ENCODE data around the gene CASP5. TPM values are rescaled to one million over a fixed set of nuclear protein-coding genes. Genes with fewer than 3 reads are reported as not detected.

Gene CASP5
- not detected in 2 replicates for total RNA-seq

DNA sequence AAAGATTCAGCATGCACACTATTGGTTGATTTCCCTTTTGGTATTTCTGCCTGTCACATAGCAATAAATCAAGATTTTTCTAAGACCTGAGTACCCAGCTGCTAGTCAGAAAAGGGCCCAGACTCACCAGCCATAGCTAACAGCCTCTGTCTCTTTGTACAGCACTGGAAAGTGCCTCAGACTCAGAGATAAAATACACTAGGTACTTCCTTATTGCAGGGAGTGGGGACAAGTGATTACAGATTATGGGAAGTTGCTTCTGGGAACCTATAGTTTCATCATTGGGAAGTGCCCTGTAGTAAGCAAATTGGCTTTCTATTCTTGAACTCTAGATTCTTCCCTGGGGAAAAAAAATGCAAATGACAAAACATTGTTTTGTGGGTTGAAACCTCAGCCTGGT is at the start of gene CASP5:
Gene CASP5 (minus strand): TSS at position 166 of the 400 bp plus-strand sequence. CDS start 32 bp downstream, at position 134.

GRCh38 chr11:105044557-105045524 is 21.9 kb upstream of the CASP5 start, which contains the start of gene CARD16:
Gene CARD16 (minus strand): TSS chr11:105045335. CDS start chr11:105045297, 38 bp downstream.

DNA sequence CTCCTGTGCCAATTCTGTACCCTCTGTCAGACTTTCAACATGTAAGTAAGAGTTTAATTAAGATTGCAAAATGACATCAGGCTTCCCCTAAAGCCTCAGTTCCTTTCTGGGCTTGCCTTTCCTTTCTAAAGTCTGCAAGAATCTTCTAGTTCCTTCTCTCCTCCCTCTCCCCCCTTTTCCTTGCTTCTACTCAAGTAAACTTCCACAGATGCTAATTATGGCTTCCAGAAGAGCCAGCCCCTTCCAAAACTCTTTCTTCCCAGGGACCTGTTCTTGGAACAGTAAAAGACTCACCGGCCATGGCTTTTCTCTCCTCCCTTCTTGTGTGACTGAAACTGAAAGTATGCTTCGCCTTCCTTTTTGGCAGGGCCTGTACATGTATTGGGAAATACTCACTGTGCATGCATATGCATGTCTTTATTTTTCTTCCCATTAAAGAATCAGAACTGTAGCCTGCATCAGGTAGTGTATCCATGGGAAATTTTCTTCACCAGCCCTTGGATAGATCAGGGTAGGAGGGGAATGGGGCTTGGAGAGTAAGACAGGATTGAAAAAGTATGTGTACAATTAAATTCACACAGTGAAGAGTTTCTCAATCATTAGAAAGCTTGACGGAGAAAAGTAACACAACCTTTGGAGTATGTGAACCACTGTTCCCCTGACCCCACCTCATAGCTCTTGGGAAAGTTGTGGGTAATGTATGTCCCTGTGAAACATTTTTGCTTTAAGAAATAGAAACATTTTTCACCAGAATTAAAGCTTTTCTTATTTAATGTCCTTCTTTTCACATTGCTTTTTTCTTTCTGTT is 12.0 kb upstream of the CASP5 start, which contains the start of gene CASP1:
Gene CASP1 (minus strand): TSS at position 332 of the 808 bp plus-strand sequence. CDS start 31 bp downstream, at position 301.

DNA sequence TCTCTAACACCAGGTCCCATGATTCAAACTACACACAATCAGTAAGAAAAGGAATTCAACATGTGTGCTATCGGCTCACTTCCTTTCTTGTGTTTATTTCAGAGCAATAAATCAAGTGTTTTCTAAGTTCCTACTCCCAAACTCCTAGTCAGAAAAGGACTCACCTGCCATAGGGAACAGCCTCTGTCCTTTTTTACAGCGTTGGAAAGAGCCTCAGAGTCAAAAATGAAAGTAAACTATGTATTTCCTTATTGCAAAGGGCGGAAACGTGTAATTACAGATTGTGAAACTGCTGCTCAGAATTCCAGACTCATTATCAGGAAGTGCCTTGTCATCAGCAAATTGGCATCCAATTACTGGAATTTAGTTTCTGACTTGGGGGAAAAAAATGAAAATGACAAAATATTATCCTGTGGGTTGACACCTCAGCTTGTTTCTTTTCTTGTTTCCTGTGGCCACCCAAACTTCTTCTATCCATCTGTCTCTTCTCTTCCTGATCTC is 54.6 kb downstream of the CASP5 start, which contains the start of gene CASP4:
Gene CASP4 (minus strand): TSS at position 220 of the 501 bp plus-strand sequence. CDS start 49 bp downstream, at position 171.

Other genes with a start within 250 kb of the CASP5 start
- not detected in 2 replicates for gene CASP12, start 124.7 kb downstream of the CASP5 start, total RNA-seq
- 102 and 120 TPM in 2 replicates for gene CASP4, start 54.6 kb downstream of the CASP5 start, total RNA-seq
- 13.3 and 25.7 TPM in 2 replicates for gene CASP1, start 12.0 kb upstream of the CASP5 start, total RNA-seq
- 11.5 and 37.6 TPM in 2 replicates for gene CARD16, start 22.2 kb upstream of the CASP5 start, total RNA-seq
- gene CARD18, start 116.6 kb upstream of the CASP5 start, total RNA-seq = not detected in 2 replicates

Measured in myometrial cell (primary cell).